ENCODE results near the gene SLC12A8.

DNA sequence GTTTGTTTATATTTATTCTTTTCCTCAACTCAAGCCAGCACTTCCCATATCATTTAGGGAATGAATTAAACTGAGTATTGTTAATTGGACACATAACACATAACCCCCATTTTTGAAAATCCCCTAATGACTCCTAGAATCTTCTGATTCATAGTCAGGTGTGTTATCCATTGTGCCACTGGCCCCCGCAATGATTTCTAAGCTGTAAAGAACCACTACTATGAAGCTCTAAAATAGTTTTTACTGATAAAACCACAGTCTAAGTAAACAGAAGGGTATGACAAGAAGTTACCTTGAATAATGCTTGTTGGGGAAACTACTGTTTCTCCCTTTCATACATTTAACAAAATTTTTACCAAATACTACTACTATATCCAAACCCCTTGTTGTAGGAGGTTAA lies 22.3 kb upstream of the SLC12A8 start:
- TF ChIP-seq, protein P1, sequence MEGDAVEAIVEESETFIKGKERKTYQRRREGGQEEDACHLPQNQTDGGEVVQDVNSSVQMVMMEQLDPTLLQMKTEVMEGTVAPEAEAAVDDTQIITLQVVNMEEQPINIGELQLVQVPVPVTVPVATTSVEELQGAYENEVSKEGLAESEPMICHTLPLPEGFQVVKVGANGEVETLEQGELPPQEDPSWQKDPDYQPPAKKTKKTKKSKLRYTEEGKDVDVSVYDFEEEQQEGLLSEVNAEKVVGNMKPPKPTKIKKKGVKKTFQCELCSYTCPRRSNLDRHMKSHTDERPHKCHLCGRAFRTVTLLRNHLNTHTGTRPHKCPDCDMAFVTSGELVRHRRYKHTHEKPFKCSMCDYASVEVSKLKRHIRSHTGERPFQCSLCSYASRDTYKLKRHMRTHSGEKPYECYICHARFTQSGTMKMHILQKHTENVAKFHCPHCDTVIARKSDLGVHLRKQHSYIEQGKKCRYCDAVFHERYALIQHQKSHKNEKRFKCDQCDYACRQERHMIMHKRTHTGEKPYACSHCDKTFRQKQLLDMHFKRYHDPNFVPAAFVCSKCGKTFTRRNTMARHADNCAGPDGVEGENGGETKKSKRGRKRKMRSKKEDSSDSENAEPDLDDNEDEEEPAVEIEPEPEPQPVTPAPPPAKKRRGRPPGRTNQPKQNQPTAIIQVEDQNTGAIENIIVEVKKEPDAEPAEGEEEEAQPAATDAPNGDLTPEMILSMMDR (IDR thresholded peaks at IDR 0.05), result no peak
- TF ChIP-seq EZH2phosphoT487 (IDR thresholded peaks at IDR 0.05) (no peak), EZH2 (IDR thresholded peaks at IDR 0.05) (no peak)
